H1 (cell line): ENCODE data around the gene DHRS12. TPM values are rescaled to one million over a fixed set of nuclear protein-coding genes. Genes with fewer than 3 reads are reported as not detected.

ENCODE experiments used
- CTCF ChIA-PET: fragments of 300-600 bp; sonication (Branson Sonifier 250); formaldehyde crosslinking; loops from one replicate; lab custom pipeline; 2021; ENCODE audit not compliant: partially characterized antibody; lab: Charles Lee
- POLR2A ChIA-PET: fragments of 300-600 bp; sonication (Branson Sonifier 250); formaldehyde crosslinking; loops from one replicate; lab custom pipeline; 2021; ENCODE audit warnings: inconsistent platforms; ENCODE audit not compliant: partially characterized antibody; lab: Charles Lee
- DNase-seq, 2 experiments: peaks; one replicate each; pipeline versions ENCODE4 v3.0.0 to v3.0.0-alpha.2; 2010 to 2022; ENCODE audit warnings: low spot score in 2 of 2, low read depth in 1 of 2, mixed read lengths in 1 of 2
- FAIRE-seq: peaks from 2 replicates; lab custom pipeline; 2011; peaks lifted over from hg19 to GRCh38; lab: Jason Lieb, UNC
- H2AFZ ChIP-seq: 2 replicates; pipeline ENCODE4 v1.8.1; 2012; ENCODE audit warnings: low read length, inconsistent platforms
- H2AK5ac ChIP-seq: 2 replicates; pipeline ENCODE4 v1.6.1; 2013; ENCODE audit warnings: low read depth, low read length
- H2BK120ac ChIP-seq: replicated peaks from 2 replicates; pipeline ENCODE3; 2013; ENCODE audit warnings: low read depth, low read length, inconsistent platforms
- H2BK12ac ChIP-seq: 2 replicates; pipeline ENCODE4 v1.6.1; 2013; ENCODE audit warnings: low read depth, low read length
- H2BK15ac ChIP-seq: 2 replicates; pipeline ENCODE4 v1.6.1; 2013; ENCODE audit warnings: low read length
- H2BK20ac ChIP-seq: 2 replicates; pipeline ENCODE4 v1.6.1; 2013; ENCODE audit warnings: low read length
- H2BK5ac ChIP-seq: 2 replicates; pipeline ENCODE4 v1.6.1; 2013; ENCODE audit warnings: low read depth, low read length
- H3K14ac ChIP-seq: 2 replicates; pipeline ENCODE4 v1.6.1; 2013; ENCODE audit warnings: inconsistent platforms; ENCODE audit not compliant: insufficient read length
- H3K18ac ChIP-seq: 2 replicates; pipeline ENCODE4 v1.6.1; 2013; ENCODE audit warnings: low read length; ENCODE audit errors: extremely low read depth
- H3K23ac ChIP-seq: 2 replicates; pipeline ENCODE4 v1.6.1; 2013; ENCODE audit warnings: inconsistent platforms; ENCODE audit not compliant: insufficient read length
- H3K23me2 ChIP-seq: 2 replicates; pipeline ENCODE4 v1.6.1; 2013; ENCODE audit warnings: low read depth, low read length
- H3K27ac ChIP-seq: 2 replicates; pipeline ENCODE4 v1.6.1; 2011; ENCODE audit warnings: low read depth, low read length, inconsistent platforms
- H3K27me3 ChIP-seq, 4 experiments: replicated peaks in 1 of 4; 1 replicate in 1 of 4; 2 replicates in 3 of 4; pipeline versions ENCODE4 v1.6.1 to v1.8.1; 2011 to 2013; ENCODE audit warnings: low read length in 3 of 4, mild to moderate bottlenecking in 3 of 4, inconsistent platforms in 2 of 4, mixed read lengths in 2 of 4, moderate library complexity in 1 of 4; ENCODE audit not compliant: control insufficient read depth in 3 of 4, insufficient read depth in 3 of 4; ENCODE audit errors: extremely low read depth in 1 of 4
- H3K36me3 ChIP-seq, 4 experiments: 2 replicates each; pipeline versions ENCODE4 v1.6.1 to v1.8.1; 2011 to 2013; ENCODE audit warnings: mild to moderate bottlenecking in 4 of 4, low read length in 3 of 4, moderate library complexity in 2 of 4, control low read depth in 1 of 4, inconsistent platforms in 1 of 4; ENCODE audit not compliant: insufficient read depth in 4 of 4, control insufficient read depth in 2 of 4
- H3K4ac ChIP-seq: replicated peaks from 2 replicates; pipeline ENCODE3; 2013; ENCODE audit warnings: low read length, low read depth, mixed read lengths, inconsistent platforms; ENCODE audit not compliant: insufficient read length
- H3K4me1 ChIP-seq, 4 experiments: replicated peaks in 1 of 4; 1 replicate in 1 of 4; 2 replicates in 3 of 4; pipeline versions ENCODE4 v1.6.1 to v1.8.1; 2011 to 2013; ENCODE audit warnings: low read length in 3 of 4, inconsistent platforms in 2 of 4, mixed read lengths in 1 of 4; ENCODE audit not compliant: insufficient read depth in 4 of 4, control insufficient read depth in 3 of 4
- H3K4me2 ChIP-seq, 2 experiments: 2 replicates each; pipeline versions ENCODE4 v1.6.1 to v1.8.1; 2011 to 2013; ENCODE audit warnings: low read depth in 2 of 2, low read length in 2 of 2, control low read depth in 1 of 2, inconsistent platforms in 1 of 2, mild to moderate bottlenecking in 1 of 2; ENCODE audit not compliant: insufficient read depth in 1 of 2
- H3K4me3 ChIP-seq, 4 experiments: fragments of 200-600, 300-600 bp in 1 of 4; sonication (generic), shearing (Covaris generic), sonication (Bioruptor Twin) in 1 of 4; 2 replicates each; pipeline versions ENCODE4 v1.5.1 to v1.8.1; 2011 to 2016; ENCODE audit warnings: low read length in 4 of 4, low read depth in 3 of 4, control low read depth in 2 of 4, inconsistent platforms in 2 of 4, mild to moderate bottlenecking in 2 of 4, mixed read lengths in 1 of 4, moderate library complexity in 1 of 4; ENCODE audit not compliant: insufficient read depth in 2 of 4; ENCODE audit errors: extremely low read depth in 1 of 4
- H3K56ac ChIP-seq: replicated peaks from 2 replicates; pipeline ENCODE3; 2013; ENCODE audit warnings: low read depth, mild to moderate bottlenecking, mixed read lengths, low read length, inconsistent platforms; ENCODE audit not compliant: insufficient read length
- H3K79me1 ChIP-seq: 2 replicates; pipeline ENCODE4 v1.6.1; 2013; ENCODE audit warnings: low read depth, low read length, control low read depth
- H3K79me2 ChIP-seq, 2 experiments: 2 replicates each; pipeline versions ENCODE4 v1.6.1 to v1.8.1; 2012 to 2013; ENCODE audit warnings: low read length in 2 of 2, mild to moderate bottlenecking in 2 of 2, inconsistent platforms in 1 of 2; ENCODE audit not compliant: insufficient read depth in 2 of 2, control insufficient read depth in 1 of 2
- H3K9ac ChIP-seq, 4 experiments: replicated peaks in 1 of 4; 1 replicate in 1 of 4; 2 replicates in 3 of 4; pipeline versions ENCODE4 v1.6.1 to v1.8.1; 2011 to 2013; ENCODE audit warnings: low read depth in 3 of 4, low read length in 3 of 4, control low read depth in 2 of 4, mild to moderate bottlenecking in 2 of 4, moderate library complexity in 2 of 4, inconsistent platforms in 1 of 4; ENCODE audit errors: extremely low read depth in 1 of 4
- H3K9me3 ChIP-seq, 2 experiments: 2 replicates each; pipeline versions ENCODE4 v1.6.1 to v1.8.1; 2012 to 2013; ENCODE audit warnings: mild to moderate bottlenecking in 2 of 2, moderate library complexity in 2 of 2, control low read depth in 1 of 2, inconsistent platforms in 1 of 2, low read depth in 1 of 2, low read length in 1 of 2, mixed read lengths in 1 of 2; ENCODE audit not compliant: insufficient read depth in 2 of 2
- H4K20me1 ChIP-seq, 2 experiments: replicated peaks in 1 of 2; 2 replicates each; pipeline versions ENCODE3 to v1.8.1; 2011 to 2013; ENCODE audit warnings: inconsistent platforms in 2 of 2, low read length in 2 of 2, mild to moderate bottlenecking in 1 of 2; ENCODE audit not compliant: insufficient read depth in 2 of 2, control insufficient read depth in 1 of 2
- H4K5ac ChIP-seq: 2 replicates; pipeline ENCODE4 v1.6.1; 2013; ENCODE audit warnings: low read length, low read depth, mixed read lengths, inconsistent platforms; ENCODE audit not compliant: insufficient read length
- H4K8ac ChIP-seq: 2 replicates; pipeline ENCODE4 v1.8.0; 2013; ENCODE audit warnings: mild to moderate bottlenecking, moderate library complexity, low read length, inconsistent platforms; ENCODE audit not compliant: insufficient read depth; ENCODE audit errors: extremely low read depth
- H4K91ac ChIP-seq: replicated peaks from 2 replicates; pipeline ENCODE3; 2013; ENCODE audit warnings: low read length, mixed read lengths, inconsistent platforms; ENCODE audit not compliant: insufficient read length
- EZH2 ChIP-seq: fragments of 200-600 bp; sonication (generic); IDR thresholded peaks from 2 replicates; pipeline ENCODE4 v1.7.1; 2012; ENCODE audit warnings: low read depth, mild to moderate bottlenecking, moderate library complexity, low read length, inconsistent platforms; ENCODE audit not compliant: severe bottlenecking
- GABPA ChIP-seq: IDR thresholded peaks from 2 replicates; pipeline ENCODE4 v1.6.1; 2011; ENCODE audit warnings: mild to moderate bottlenecking, low read length, moderate library complexity, borderline replicate concordance; ENCODE audit not compliant: insufficient read depth
- GTF2F1 ChIP-seq: IDR thresholded peaks from 2 replicates; pipeline ENCODE4 v1.6.1; 2012; ENCODE audit warnings: low read depth, low read length, improper control_type of control experiment, borderline replicate concordance
- JUN ChIP-seq: IDR thresholded peaks from 2 replicates; pipeline ENCODE4 v1.6.1; 2011; ENCODE audit warnings: low read depth, mild to moderate bottlenecking, improper control_type of control experiment, low read length
- KDM5A ChIP-seq: fragments of 200-600 bp; IDR thresholded peaks from 2 replicates; pipeline ENCODE4 v1.7.1; 2012; ENCODE audit warnings: mild to moderate bottlenecking, low read length, inconsistent platforms, mixed read lengths
- MAFK ChIP-seq: IDR thresholded peaks from 2 replicates; pipeline ENCODE4 v1.6.1; 2012; ENCODE audit warnings: low read depth, mild to moderate bottlenecking, improper control_type of control experiment, low read length
- NANOG ChIP-seq: IDR thresholded peaks from 2 replicates; pipeline ENCODE4 v1.6.1; 2011; ENCODE audit warnings: low read length, low read depth, mild to moderate bottlenecking, inconsistent platforms; ENCODE audit not compliant: insufficient read depth, poor library complexity, severe bottlenecking
- RAD21 ChIP-seq, 2 experiments: IDR thresholded peaks in 1 of 2; conservative IDR thresholded peaks in 1 of 2; 2 replicates each; pipeline ENCODE4 v1.6.1; 2011; ENCODE audit warnings: low read depth in 2 of 2, low read length in 2 of 2, improper control_type of control experiment in 1 of 2, inconsistent platforms in 1 of 2, mild to moderate bottlenecking in 1 of 2, moderate library complexity in 1 of 2
- RNF2 ChIP-seq: fragments of 200-900, 300-1000 bp; sonication (generic); IDR thresholded peaks from 2 replicates; pipeline ENCODE4 v1.7.1; 2016; ENCODE audit warnings: borderline replicate concordance, low read depth, mild to moderate bottlenecking, antibody characterized with exemption, low read length; ENCODE audit not compliant: poor library complexity, severe bottlenecking; ENCODE audit errors: missing control alignments
- SAP30 ChIP-seq: fragments of 300-600 bp; sonication (generic); IDR thresholded peaks from 2 replicates; pipeline ENCODE4 v1.7.1; 2012; ENCODE audit warnings: low read length, moderate library complexity, mild to moderate bottlenecking, inconsistent platforms; ENCODE audit not compliant: insufficient read depth, insufficient replicate concordance
- TBP ChIP-seq: IDR thresholded peaks from 2 replicates; pipeline ENCODE4 v1.6.1; 2011; ENCODE audit warnings: low read depth, low read length, improper control_type of control experiment
- WGBS, 2 experiments: shearing (Covaris generic) in 1 of 2; methylation state at CpG; one replicate each; pipeline versions ENCODE4 v1.1.6 to v1.1.7; 2013 to 2015; ENCODE audit warnings: low lambda C conversion rate in 2 of 2, mixed read lengths in 2 of 2, inconsistent platforms in 1 of 2, low coverage in 1 of 2, missing lambda C conversion rate in 1 of 2; ENCODE audit not compliant: insufficient replicate concordance in 2 of 2, insufficient coverage in 1 of 2, insufficient read length in 1 of 2; ENCODE audit errors: extremely low coverage in 1 of 2, missing lambda C conversion rate in 1 of 2; 5-methylcytosine and 5-hydroxymethylcytosine counted together
- polyA plus RNA-seq, 7 experiments: library from polyadenylated mRNA; depleted of rRNA in 3 of 7; stranded (reverse) in 5 of 7; unstranded in 2 of 7; fragments of >200 nt in 5 of 7; fragments of 200-250 nt in 2 of 7; gene quantifications; 1 replicate in 5 of 7; 2 replicates in 1 of 7; 4 replicates in 1 of 7; pipeline versions ENCODE4 v1.2.1 to v1.2.3, GENCODE V29; 2011 to 2013; ENCODE audit warnings: missing spikeins in 2 of 7, mixed read lengths in 2 of 7
- total RNA-seq: library from RNA; stranded (reverse); fragmentation: NEBNext Ultra II Directional; extraction: Animal tissue kit (Norgen Biotek cat#: 25700); gene quantifications from 2 replicates; pipeline ENCODE4 v1.2.1, GENCODE V29; 2021

DHRS12 gene
- total and polyA plus RNA-seq, 2 of the 8 experiments (the other 6 are each of a cell fraction or from before 2014, with no cell fraction given) = 8.7 TPM

GRCh38 chr13:51783428-51784094 lies 20.4 kb downstream of the DHRS12 start:
- POLR2A ChIA-PET = interaction anchor here (1.0 to 3.3 kb wide), 2 partner anchors 13 to 331 kb away, joined by 4 to 20 read pairs; partner anchors contain the start of gene INTS6
- H3K23ac ChIP-seq = no peak overlapping the region
- H3K4me3 ChIP-seq = no peak overlapping the region
- H3K27me3 ChIP-seq = no peaks in the 10 kb centered on the region; a peak in 1 of 7 replicates
- H3K79me1 ChIP-seq = no peaks in the 10 kb centered on the region; the same call in 1 of the 2 replicates
- H2AFZ ChIP-seq = no peak overlapping the region
- no peak overlapping the region for H2BK5ac ChIP-seq
- no peak overlapping the region for H2BK15ac ChIP-seq
- no peak overlapping the region for H3K27ac ChIP-seq
- H3K36me3 ChIP-seq = no peaks in the 10 kb centered on the region
- H2BK20ac ChIP-seq = no peak overlapping the region
- no peaks in the 10 kb centered on the region for H3K23me2 ChIP-seq
- no peak overlapping the region for H3K4ac ChIP-seq
- FAIRE-seq (no peak), DNase-seq (no peak)
- H3K18ac ChIP-seq = no peak overlapping the region
- no peak overlapping the region for H2BK120ac ChIP-seq
- H3K9me3 ChIP-seq = no peaks in the 10 kb centered on the region
- no peak overlapping the region for H3K4me2 ChIP-seq
- H3K9ac ChIP-seq = no peak overlapping the region
- WGBS, 2 experiments = 78% methylated on average over 9 of the region's 9 CpGs; no CpG with 5 or more reads in 1 of the 2 experiments
- no peak overlapping the region for H4K91ac ChIP-seq
- peaks cover 0 to 7% (median 0%) of the 10 kb centered on the region in 4 experiments; a peak in 2 of 7 replicates for H3K4me1 ChIP-seq
- H4K20me1 ChIP-seq = no peaks in the 10 kb centered on the region
- no peak overlapping the region for H3K56ac ChIP-seq
- no peaks in the 10 kb centered on the region for H3K79me2 ChIP-seq
- H4K8ac ChIP-seq = no peak overlapping the region
- CTCF ChIA-PET = interaction anchor here (1.1 to 11.3 kb wide), 7 partner anchors 14 to 339 kb away, joined by 3 to 123 read pairs (median 3); no protein-coding TSS in a partner anchor
- H3K14ac ChIP-seq = no peak overlapping the region
- no peak overlapping the region for H2AK5ac ChIP-seq
- H4K5ac ChIP-seq = no peak overlapping the region
- H2BK12ac ChIP-seq = no peak overlapping the region
- TF ChIP-seq RNF2 (no peak), KDM5A (no peak), MAFK (no peak), TBP (no peak), NANOG (no peak), RAD21 (IDR thresholded peaks at IDR 0.05 in 1 of 2, conservative IDR thresholded peaks at IDR 0.05 in 1 of 2; ENCODE audit: low read depth in 2 of 2, low read length in 2 of 2) (no peak), SAP30 (no peak), GABPA (no peak), EZH2 (no peak), JUN (no peak), GTF2F1 (no peak)
